Ishikawa (cell line): ENCODE data around the gene TCF20.

ENCODE experiments used
- CEBPB ChIP-seq: IDR thresholded peaks from 2 replicates; pipeline ENCODE4 v1.6.1; 2012
- CREB1 ChIP-seq: IDR thresholded peaks from 2 replicates; pipeline ENCODE4 v1.6.1; 2012; ENCODE audit warnings: low read depth
- EGR1 ChIP-seq: IDR thresholded peaks from 2 replicates; pipeline ENCODE4 v1.6.1; 2012
- EP300 ChIP-seq: IDR thresholded peaks from 2 replicates; pipeline ENCODE4 v1.6.1; 2012; ENCODE audit warnings: borderline replicate concordance
- FOXM1 ChIP-seq: IDR thresholded peaks from 2 replicates; pipeline ENCODE4 v1.6.1; 2012; ENCODE audit warnings: low read depth, borderline replicate concordance
- NFIC ChIP-seq: IDR thresholded peaks from 2 replicates; pipeline ENCODE4 v1.6.1; 2012
- RAD21 ChIP-seq: IDR thresholded peaks from 2 replicates; pipeline ENCODE4 v1.6.1; 2012; ENCODE audit warnings: low read depth
- TAF1 ChIP-seq: IDR thresholded peaks from 2 replicates; pipeline ENCODE4 v1.6.1; 2012; ENCODE audit warnings: low read depth, mild to moderate bottlenecking
- TCF12 ChIP-seq: IDR thresholded peaks from 2 replicates; pipeline ENCODE4 v1.6.1; 2012; ENCODE audit warnings: low read depth
- TEAD4 ChIP-seq: IDR thresholded peaks from 2 replicates; pipeline ENCODE4 v1.6.1; 2012
- YY1 ChIP-seq: IDR thresholded peaks from 2 replicates; pipeline ENCODE4 v1.6.1; 2012; ENCODE audit warnings: low read depth
- ZBTB7A ChIP-seq: IDR thresholded peaks from 2 replicates; pipeline ENCODE4 v1.6.1; 2012; ENCODE audit warnings: low read depth
- TF ChIP-seq, protein P1 (sequence below): IDR thresholded peaks from 2 replicates; pipeline ENCODE4 v1.6.1; 2012; ENCODE audit warnings: low read depth, mild to moderate bottlenecking
- TF ChIP-seq, protein P2 (sequence below): IDR thresholded peaks from 2 replicates; pipeline ENCODE4 v1.6.1; 2012
- TF ChIP-seq, protein P3 (sequence below): IDR thresholded peaks from 2 replicates; pipeline ENCODE4 v1.6.1; 2012

The TCF20 gene

DNA sequence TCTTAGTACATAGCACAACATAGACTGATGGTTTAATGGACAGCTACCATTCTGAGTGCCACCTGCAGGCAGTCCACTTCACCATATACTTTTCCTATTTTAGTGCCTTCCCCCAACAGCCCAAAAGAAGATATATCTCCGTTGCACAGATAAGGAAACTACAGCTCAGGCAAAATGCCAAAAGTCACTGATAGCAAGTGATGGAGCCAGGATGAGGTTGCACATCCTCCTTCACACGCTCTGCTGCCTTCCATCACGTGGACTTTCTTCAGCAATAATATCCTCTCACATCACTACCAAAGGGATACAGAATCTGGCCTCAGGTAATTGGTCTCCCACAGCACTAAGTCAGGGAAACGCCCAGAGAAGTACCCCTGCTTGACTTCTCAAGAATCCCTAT, 7.5 kb downstream of the TCF20 start:
- TF ChIP-seq CEBPB, result no peak

DNA sequence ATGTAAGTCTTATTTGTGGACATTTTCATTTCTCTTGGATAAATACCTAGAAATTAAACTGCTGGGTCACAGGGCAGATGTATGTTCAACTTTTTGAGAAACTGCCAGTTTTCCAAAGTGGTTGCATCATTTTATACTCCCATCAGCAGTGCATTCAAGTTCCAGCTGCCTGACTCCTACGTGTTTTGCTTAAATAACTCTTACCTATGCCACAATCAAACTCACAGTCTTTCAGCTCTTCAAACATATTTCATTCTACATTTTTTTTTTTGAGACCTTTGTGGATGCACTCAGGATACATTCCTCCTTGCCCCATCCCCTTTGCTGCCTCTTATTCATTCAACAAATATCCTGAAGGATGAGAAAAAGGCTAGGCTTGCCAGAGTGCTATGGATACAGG, 9.2 kb downstream of the TCF20 start:
- TF ChIP-seq FOXM1 (no peak), NFIC (no peak), TCF12 (no peak), CEBPB (no peak), TAF1 (no peak), YY1 (no peak), EP300 (no peak), TEAD4 (no peak), RAD21 (no peak), EGR1 (no peak), CREB1 (no peak)
- TF ChIP-seq, protein P1, sequence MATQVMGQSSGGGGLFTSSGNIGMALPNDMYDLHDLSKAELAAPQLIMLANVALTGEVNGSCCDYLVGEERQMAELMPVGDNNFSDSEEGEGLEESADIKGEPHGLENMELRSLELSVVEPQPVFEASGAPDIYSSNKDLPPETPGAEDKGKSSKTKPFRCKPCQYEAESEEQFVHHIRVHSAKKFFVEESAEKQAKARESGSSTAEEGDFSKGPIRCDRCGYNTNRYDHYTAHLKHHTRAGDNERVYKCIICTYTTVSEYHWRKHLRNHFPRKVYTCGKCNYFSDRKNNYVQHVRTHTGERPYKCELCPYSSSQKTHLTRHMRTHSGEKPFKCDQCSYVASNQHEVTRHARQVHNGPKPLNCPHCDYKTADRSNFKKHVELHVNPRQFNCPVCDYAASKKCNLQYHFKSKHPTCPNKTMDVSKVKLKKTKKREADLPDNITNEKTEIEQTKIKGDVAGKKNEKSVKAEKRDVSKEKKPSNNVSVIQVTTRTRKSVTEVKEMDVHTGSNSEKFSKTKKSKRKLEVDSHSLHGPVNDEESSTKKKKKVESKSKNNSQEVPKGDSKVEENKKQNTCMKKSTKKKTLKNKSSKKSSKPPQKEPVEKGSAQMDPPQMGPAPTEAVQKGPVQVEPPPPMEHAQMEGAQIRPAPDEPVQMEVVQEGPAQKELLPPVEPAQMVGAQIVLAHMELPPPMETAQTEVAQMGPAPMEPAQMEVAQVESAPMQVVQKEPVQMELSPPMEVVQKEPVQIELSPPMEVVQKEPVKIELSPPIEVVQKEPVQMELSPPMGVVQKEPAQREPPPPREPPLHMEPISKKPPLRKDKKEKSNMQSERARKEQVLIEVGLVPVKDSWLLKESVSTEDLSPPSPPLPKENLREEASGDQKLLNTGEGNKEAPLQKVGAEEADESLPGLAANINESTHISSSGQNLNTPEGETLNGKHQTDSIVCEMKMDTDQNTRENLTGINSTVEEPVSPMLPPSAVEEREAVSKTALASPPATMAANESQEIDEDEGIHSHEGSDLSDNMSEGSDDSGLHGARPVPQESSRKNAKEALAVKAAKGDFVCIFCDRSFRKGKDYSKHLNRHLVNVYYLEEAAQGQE, result no peak
- TF ChIP-seq, protein P2, sequence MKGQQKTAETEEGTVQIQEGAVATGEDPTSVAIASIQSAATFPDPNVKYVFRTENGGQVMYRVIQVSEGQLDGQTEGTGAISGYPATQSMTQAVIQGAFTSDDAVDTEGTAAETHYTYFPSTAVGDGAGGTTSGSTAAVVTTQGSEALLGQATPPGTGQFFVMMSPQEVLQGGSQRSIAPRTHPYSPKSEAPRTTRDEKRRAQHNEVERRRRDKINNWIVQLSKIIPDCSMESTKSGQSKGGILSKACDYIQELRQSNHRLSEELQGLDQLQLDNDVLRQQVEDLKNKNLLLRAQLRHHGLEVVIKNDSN, result no peak
- TF ChIP-seq, protein P3, sequence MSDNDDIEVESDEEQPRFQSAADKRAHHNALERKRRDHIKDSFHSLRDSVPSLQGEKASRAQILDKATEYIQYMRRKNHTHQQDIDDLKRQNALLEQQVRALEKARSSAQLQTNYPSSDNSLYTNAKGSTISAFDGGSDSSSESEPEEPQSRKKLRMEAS, result no peak

DNA sequence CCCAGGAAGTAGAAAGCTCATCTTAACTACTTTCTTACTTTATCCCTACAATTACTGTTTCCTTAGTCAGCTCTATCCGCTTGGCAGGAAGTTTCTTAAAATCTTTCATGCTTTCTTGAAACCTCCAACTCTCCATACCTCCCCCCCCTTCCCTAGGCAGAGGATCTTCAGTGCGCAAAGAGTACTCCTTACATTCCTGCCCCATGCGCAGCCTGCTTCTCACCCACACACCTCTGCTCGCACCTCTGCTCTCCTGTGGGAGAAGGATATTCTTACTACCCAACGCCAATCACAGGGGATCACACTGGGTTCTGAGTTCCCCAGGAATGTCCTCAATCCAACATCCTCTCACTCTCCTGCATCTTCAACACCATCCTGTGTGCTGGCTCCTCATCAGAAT, 12.3 kb downstream of the TCF20 start:
- no peak for TF ChIP-seq FOXM1
- TF ChIP-seq RAD21, result no peak
- TF ChIP-seq, protein P3, result no peak
- no peak for TF ChIP-seq EP300
- TF ChIP-seq ZBTB7A, result no peak
- TF ChIP-seq TCF12, result no peak
- TF ChIP-seq, protein P1, result no peak
- TF ChIP-seq TEAD4, result no peak
- no peak for TF ChIP-seq CEBPB
- no peak for TF ChIP-seq TAF1

DNA sequence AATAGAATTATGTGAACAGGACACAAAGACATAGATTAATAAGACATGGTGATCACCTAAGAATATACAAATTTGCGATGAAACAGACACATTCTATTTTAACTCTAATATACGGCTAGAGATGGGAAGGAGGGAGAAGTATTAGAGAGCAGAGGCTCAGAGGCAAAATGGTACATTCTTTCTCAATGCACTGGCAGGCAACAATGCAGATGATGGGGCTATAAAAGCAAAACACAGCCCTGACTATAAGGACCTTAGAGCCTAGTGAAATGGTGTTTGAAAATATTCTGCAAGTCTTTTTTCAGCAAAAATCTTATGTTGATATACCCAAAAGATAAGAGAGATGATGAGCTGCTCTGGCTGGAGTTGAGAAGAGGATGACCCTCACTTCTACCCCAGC, 13.1 kb downstream of the TCF20 start:
- TF ChIP-seq YY1 (no peak), CEBPB (no peak), ZBTB7A (no peak), NFIC (no peak), TEAD4 (no peak), EP300 (no peak), EGR1 (no peak), TAF1 (no peak), CREB1 (no peak), FOXM1 (no peak), TCF12 (no peak), RAD21 (no peak)
- TF ChIP-seq, protein P2, result no peak
- TF ChIP-seq, protein P1, result no peak
- TF ChIP-seq, protein P3, result no peak

DNA sequence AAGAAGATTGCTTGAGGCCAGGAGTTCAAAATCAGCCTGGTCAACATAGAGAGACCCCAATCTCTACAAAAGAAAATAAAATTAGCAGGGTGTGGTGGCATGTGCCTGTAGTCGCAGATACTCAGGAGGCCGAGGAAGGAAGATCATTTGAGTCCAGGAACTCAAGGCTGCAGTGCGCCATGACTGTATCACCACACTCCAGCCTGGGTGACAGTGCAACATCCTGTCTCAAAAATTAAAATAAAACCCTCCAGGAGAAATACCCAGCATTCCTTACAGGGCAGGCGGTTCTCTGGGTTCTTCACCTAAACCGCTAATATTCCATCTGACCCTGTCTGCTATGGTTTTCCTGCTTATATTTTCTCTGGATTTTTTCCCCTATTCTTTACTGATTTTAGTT, 13.5 kb downstream of the TCF20 start:
- TF ChIP-seq CREB1, result no peak
- TF ChIP-seq RAD21, result no peak
